CD14-positive monocyte (primary cell): Measurements from ENCODE around the gene CMSS1. TPM values are rescaled to one million over a fixed set of nuclear protein-coding genes. Genes with fewer than 3 reads are reported as not detected.

Experiments
- DNase-seq, 3 donors: peaks; one replicate each; pipeline ENCODE4 v3.0.0-alpha.2; 2011 to 2022
- H2AFZ ChIP-seq: 2 replicates; pipeline ENCODE4 v1.6.0; 2012; ENCODE audit warnings: mild to moderate bottlenecking, low read depth, low read length, inconsistent platforms; ENCODE audit not compliant: insufficient read depth, poor library complexity, severe bottlenecking
- H3K27ac ChIP-seq, 2 donors: 1 replicate in 1 of 2; 2 replicates in 1 of 2; pipeline ENCODE4 v1.5.1; 2012 to 2013; ENCODE audit warnings: low read length in 2 of 2, control low read depth in 1 of 2, inconsistent platforms in 1 of 2, low read depth in 1 of 2, mild to moderate bottlenecking in 1 of 2
- H3K27me3 ChIP-seq, 2 donors: one replicate each; pipeline versions ENCODE4 v1.6.0 to v1.6.1; 2011 to 2013; ENCODE audit warnings: low read length in 2 of 2; ENCODE audit not compliant: control insufficient read depth in 2 of 2, insufficient read depth in 2 of 2
- H3K36me3 ChIP-seq, 2 donors: replicated peaks in 1 of 2; 1 replicate in 1 of 2; 2 replicates in 1 of 2; pipeline versions ENCODE4 v1.5.1 to v1.6.1; 2012 to 2013; ENCODE audit warnings: low read length in 2 of 2, control low read depth in 1 of 2, inconsistent platforms in 1 of 2, mild to moderate bottlenecking in 1 of 2; ENCODE audit not compliant: insufficient read depth in 2 of 2, control insufficient read depth in 1 of 2
- H3K4me1 ChIP-seq, 2 donors: 1 replicate in 1 of 2; 2 replicates in 1 of 2; pipeline versions ENCODE4 v1.5.1 to v1.6.1; 2012 to 2013; ENCODE audit warnings: low read length in 2 of 2, control low read depth in 1 of 2, inconsistent platforms in 1 of 2, mild to moderate bottlenecking in 1 of 2, moderate library complexity in 1 of 2; ENCODE audit not compliant: insufficient read depth in 2 of 2, control insufficient read depth in 1 of 2
- H3K4me2 ChIP-seq: replicated peaks from 2 replicates; pipeline ENCODE3; 2012; ENCODE audit warnings: low read length, moderate library complexity, mild to moderate bottlenecking; ENCODE audit not compliant: poor library complexity, severe bottlenecking; ENCODE audit errors: extremely low read depth
- H3K4me3 ChIP-seq, 3 experiments: fragments of 200-600 bp in 1 of 3; sonication (generic) in 1 of 3; replicated peaks in 1 of 3; 1 replicate in 2 of 3; 2 replicates in 1 of 3; pipeline ENCODE4 v1.5.1; 2011 to 2013; ENCODE audit warnings: low read length in 3 of 3, mild to moderate bottlenecking in 3 of 3, control low read depth in 2 of 3, low read depth in 2 of 3, inconsistent platforms in 1 of 3, moderate library complexity in 1 of 3
- H3K79me2 ChIP-seq: 2 replicates; pipeline ENCODE4 v1.6.0; 2012; ENCODE audit warnings: mild to moderate bottlenecking, control low read depth, inconsistent platforms, low read length, moderate library complexity; ENCODE audit not compliant: insufficient read depth
- H3K9ac ChIP-seq: 2 replicates; pipeline ENCODE4 v1.6.0; 2017; ENCODE audit warnings: low read length, mild to moderate bottlenecking; ENCODE audit not compliant: insufficient read depth, poor library complexity, severe bottlenecking
- H3K9me3 ChIP-seq, 2 donors: replicated peaks in 1 of 2; 1 replicate in 1 of 2; 2 replicates in 1 of 2; pipeline versions ENCODE4 v1.5.1 to v1.6.1; 2012 to 2013; ENCODE audit warnings: low read length in 2 of 2, control low read depth in 1 of 2; ENCODE audit not compliant: control insufficient read depth in 1 of 2, insufficient read depth in 1 of 2
- H4K20me1 ChIP-seq: 2 replicates; pipeline ENCODE4 v1.6.0; 2012; ENCODE audit warnings: mild to moderate bottlenecking, low read length, control low read depth, moderate library complexity; ENCODE audit not compliant: insufficient read depth
- H3K27ac Mint-ChIP-seq, 7 donors: one replicate each; pipeline ENCODE4 v1.8.0; 2020; ENCODE audit warnings: mild to moderate bottlenecking in 7 of 7, mixed read lengths in 7 of 7, moderate library complexity in 6 of 7, inconsistent platforms in 2 of 7
- H3K27me3 Mint-ChIP-seq, 3 donors: one replicate each; pipeline ENCODE4 v1.8.0; 2021 to 2022; ENCODE audit warnings: low read depth in 3 of 3, mild to moderate bottlenecking in 3 of 3, mixed read lengths in 3 of 3, moderate library complexity in 3 of 3, inconsistent platforms in 1 of 3
- H3K36me3 Mint-ChIP-seq, 2 donors: one replicate each; pipeline ENCODE4 v1.8.0; 2020; ENCODE audit warnings: mixed read lengths in 2 of 2, inconsistent platforms in 1 of 2, mild to moderate bottlenecking in 1 of 2
- H3K4me1 Mint-ChIP-seq: one replicate; pipeline ENCODE4 v1.8.0; 2020; ENCODE audit warnings: mild to moderate bottlenecking, mixed read lengths
- H3K4me3 Mint-ChIP-seq, 2 donors: one replicate each; pipeline ENCODE4 v1.8.0; 2020; ENCODE audit warnings: mild to moderate bottlenecking in 2 of 2, mixed read lengths in 2 of 2, moderate library complexity in 1 of 2
- H3K9me3 Mint-ChIP-seq, 7 donors: one replicate each; pipeline ENCODE4 v1.8.0; 2020 to 2022; ENCODE audit warnings: mixed read lengths in 7 of 7, mild to moderate bottlenecking in 6 of 7, moderate library complexity in 6 of 7, inconsistent platforms in 2 of 7
- CTCF ChIP-seq: fragments of 200-600 bp; IDR thresholded peaks from one replicate; pipeline ENCODE4 v1.8.0; 2022; ENCODE audit warnings: antibody characterized with exemption, mild to moderate bottlenecking
- WGBS: methylation state at CpG from one replicate; pipeline ENCODE4 v1.1.5; 2013; ENCODE audit warnings: missing lambda C conversion rate; ENCODE audit not compliant: insufficient coverage; 5-methylcytosine and 5-hydroxymethylcytosine counted together
- intact Hi-C, 2 donors: fragments of 100-400 bp; cut with micrococcal nuclease; formaldehyde crosslinking; loops; one replicate each; pipeline versions ENCODE4 v1.15.0 to v1.15.1; 2023
- polyA plus RNA-seq, 3 donors: library from polyadenylated mRNA; depleted of rRNA in 1 of 3; unstranded in 2 of 3; stranded (reverse) in 1 of 3; fragments of 300-500 nt in 2 of 3; fragments of >200 nt in 1 of 3; fragmentation: Illumina TruSeq in 2 of 3; gene quantifications; 1 replicate in 2 of 3; 2 replicates in 1 of 3; pipeline ENCODE4 v1.2.3, GENCODE V29; 2012 to 2021

Gene CMSS1
- polyA plus RNA-seq, 3 donors = 1.1 to 3.6 (median 2.2) TPM

- H3K79me2 ChIP-seq = no peaks in the 10 kb centered on the region
- H4K20me1 ChIP-seq = no peaks in the 10 kb centered on the region
- peaks cover 46% of the 10 kb centered on the region for H3K4me1 Mint-ChIP-seq
- DNase-seq = no peak
- no peaks in the 10 kb centered on the region for H3K9me3 Mint-ChIP-seq
- H3K4me3 ChIP-seq = no peak overlapping the region
- TF ChIP-seq CTCF = no peak
- no peaks in the 10 kb centered on the region for H3K27me3 ChIP-seq
- no peak overlapping the region for H3K4me3 Mint-ChIP-seq
- H3K4me1 ChIP-seq = peaks cover 30 to 36% of the 10 kb centered on the region in 2 donors
- H3K4me2 ChIP-seq = no peak overlapping the region
- no peaks in the 10 kb centered on the region for H3K36me3 Mint-ChIP-seq
- intact Hi-C loops = no loop called here
- H3K27ac ChIP-seq = no peak overlapping the region
- H3K9me3 ChIP-seq = no peaks in the 10 kb centered on the region
- WGBS = no CpG with 5 or more reads among the region's 3 CpGs
- peaks cover 0 to 2% (median 0%) of the 10 kb centered on the region in 3 donors for H3K27me3 Mint-ChIP-seq
- no peak overlapping the region for H3K27ac Mint-ChIP-seq
- H3K36me3 ChIP-seq = no peaks in the 10 kb centered on the region
- no peak overlapping the region for H3K9ac ChIP-seq
- H2AFZ ChIP-seq = no peak overlapping the region
These were observed 251.8 kb downstream of the CMSS1 start for GRCh38 chr3:100069472-100069871.

- peak; percentile 72 to 88 (median 80) for DNase-seq
- Histone ChIP-seq H3K9me3 (no peaks in the 10 kb centered on the region), H3K4me2 (peak overlapping the region; percentile 75), H4K20me1 (no peaks in the 10 kb centered on the region), H3K27ac (peak overlapping the region in 1 of 2 donors; percentile 79), H3K79me2 (no peaks in the 10 kb centered on the region), H3K9ac (no peak overlapping the region), H3K4me1 (peaks cover 42 to 48% of the 10 kb centered on the region in 2 donors), H3K4me3 (peak overlapping the region in 1 of 3 experiments; percentile 69), H3K36me3 (no peaks in the 10 kb centered on the region), H2AFZ (no peak overlapping the region), H3K27me3 (no peaks in the 10 kb centered on the region)
- intact Hi-C loops = loop anchor here in 1 of 2 donors (10.0 kb wide), 2 partner anchors 192 to 228 kb away; partner anchors contain the start of gene TBC1D23
- no CpG with 5 or more reads among the region's 3 CpGs for WGBS
- H3K4me3 Mint-ChIP-seq = peak overlapping the region; percentile 2 to 39
- peaks cover 62% of the 10 kb centered on the region for H3K4me1 Mint-ChIP-seq
- H3K36me3 Mint-ChIP-seq = no peaks in the 10 kb centered on the region
- no peak for TF ChIP-seq CTCF
- no peaks in the 10 kb centered on the region for H3K27me3 Mint-ChIP-seq
- peak overlapping the region in 6 of 7 donors; percentile 2 to 84 (median 64) for H3K27ac Mint-ChIP-seq
- peaks cover 0 to 4% (median 0%) of the 10 kb centered on the region in 7 donors for H3K9me3 Mint-ChIP-seq
These were observed 254.8 kb downstream of the CMSS1 start for GRCh38 chr3:100072326-100073048.
